Trophoblast cell (in vitro differentiated cells and primary cell): ENCODE data around the gene NKX2-2.

Source experiments
- DNase-seq, 2 donors: peaks; one replicate each; pipeline ENCODE4 v3.0.0-alpha.2; 2016
- H2AFZ ChIP-seq: 2 replicates; pipeline ENCODE4 v1.6.1; 2013; ENCODE audit warnings: low read length, moderate library complexity, mild to moderate bottlenecking; ENCODE audit not compliant: insufficient read depth, poor library complexity
- H2AK5ac ChIP-seq: 2 replicates; pipeline ENCODE4 v1.6.1; 2013; ENCODE audit warnings: mild to moderate bottlenecking, low read length
- H2BK120ac ChIP-seq: 2 replicates; pipeline ENCODE4 v1.6.1; 2013; ENCODE audit warnings: low read length, mild to moderate bottlenecking, moderate library complexity; ENCODE audit not compliant: insufficient read depth, poor library complexity
- H2BK12ac ChIP-seq: 2 replicates; pipeline ENCODE4 v1.6.1; 2013; ENCODE audit warnings: mild to moderate bottlenecking, low read length, moderate library complexity
- H2BK5ac ChIP-seq: 2 replicates; pipeline ENCODE4 v1.6.1; 2013; ENCODE audit warnings: low read length, low read depth, moderate library complexity, mild to moderate bottlenecking; ENCODE audit not compliant: poor library complexity
- H3K14ac ChIP-seq: 2 replicates; pipeline ENCODE4 v1.6.1; 2013; ENCODE audit warnings: mild to moderate bottlenecking, low read length
- H3K18ac ChIP-seq: 2 replicates; pipeline ENCODE4 v1.6.1; 2013; ENCODE audit warnings: mild to moderate bottlenecking, low read length
- H3K23ac ChIP-seq: 2 replicates; pipeline ENCODE4 v1.6.1; 2013; ENCODE audit warnings: low read length
- H3K27ac ChIP-seq: 2 replicates; pipeline ENCODE4 v1.5.1; 2013; ENCODE audit warnings: low read depth, mild to moderate bottlenecking, inconsistent platforms, low read length, moderate library complexity
- H3K27me3 ChIP-seq: 2 replicates; pipeline ENCODE4 v1.6.1; 2013; ENCODE audit warnings: inconsistent platforms, mild to moderate bottlenecking, low read length, moderate library complexity; ENCODE audit not compliant: insufficient read depth
- H3K36me3 ChIP-seq, 2 experiments: 1 replicate in 1 of 2; 2 replicates in 1 of 2; pipeline ENCODE4 v1.6.1; 2013; ENCODE audit warnings: low read length in 2 of 2, mild to moderate bottlenecking in 2 of 2, moderate library complexity in 1 of 2; ENCODE audit not compliant: insufficient read depth in 2 of 2, control insufficient read depth in 1 of 2
- H3K4ac ChIP-seq: 2 replicates; pipeline ENCODE4 v1.6.1; 2013; ENCODE audit warnings: low read depth, mild to moderate bottlenecking, low read length, moderate library complexity
- H3K4me1 ChIP-seq, 2 experiments: 1 replicate in 1 of 2; 2 replicates in 1 of 2; pipeline ENCODE4 v1.6.1; 2013; ENCODE audit warnings: low read length in 2 of 2, mild to moderate bottlenecking in 2 of 2, moderate library complexity in 1 of 2; ENCODE audit not compliant: insufficient read depth in 2 of 2, control insufficient read depth in 1 of 2
- H3K4me2 ChIP-seq: 2 replicates; pipeline ENCODE4 v1.6.1; 2013; ENCODE audit warnings: inconsistent platforms, mild to moderate bottlenecking, low read length, moderate library complexity
- H3K4me3 ChIP-seq: 2 replicates; pipeline ENCODE4 v1.5.1; 2013; ENCODE audit warnings: mild to moderate bottlenecking, low read depth, low read length, inconsistent platforms
- H3K79me1 ChIP-seq: one replicate; pipeline ENCODE4 v1.6.1; 2013; ENCODE audit warnings: low read length
- H3K79me2 ChIP-seq: 2 replicates; pipeline ENCODE4 v1.6.1; 2013; ENCODE audit warnings: low read length, mild to moderate bottlenecking; ENCODE audit not compliant: control insufficient read depth, insufficient read depth, poor library complexity
- H3K9ac ChIP-seq: 2 replicates; pipeline ENCODE4 v1.6.1; 2013; ENCODE audit warnings: mild to moderate bottlenecking, low read length
- H3K9me3 ChIP-seq: 2 replicates; pipeline ENCODE4 v1.6.1; 2013; ENCODE audit warnings: low read depth, mild to moderate bottlenecking, control low read depth, inconsistent platforms, low read length; ENCODE audit not compliant: insufficient read depth
- H4K12ac ChIP-seq: 2 replicates; pipeline ENCODE4 v1.6.1; 2013; ENCODE audit warnings: low read depth, mild to moderate bottlenecking, low read length, moderate library complexity
- H4K8ac ChIP-seq: 2 replicates; pipeline ENCODE4 v1.6.1; 2013; ENCODE audit warnings: low read depth, mild to moderate bottlenecking, low read length, moderate library complexity
- H4K91ac ChIP-seq: one replicate; pipeline ENCODE4 v1.6.1; 2013; ENCODE audit warnings: low read depth, mild to moderate bottlenecking, low read length, moderate library complexity
- WGBS: extraction: QIAGEN DNeasy Blood & Tissue Kit; methylation state at CpG from one replicate; pipeline ENCODE4 v1.1.7; 2013; ENCODE audit warnings: missing lambda C conversion rate; ENCODE audit not compliant: insufficient read length, insufficient coverage; ENCODE audit errors: extremely low coverage; 5-methylcytosine and 5-hydroxymethylcytosine counted together

NKX2-2 gene

GRCh38 chr20:21464916-21465315, 48.9 kb downstream of the NKX2-2 start:
- H2AFZ ChIP-seq: no peak overlapping the region
- no peak overlapping the region for H4K8ac ChIP-seq
- H3K27ac ChIP-seq: no peak overlapping the region
- no peak overlapping the region for H2BK120ac ChIP-seq
- H3K4ac ChIP-seq: no peak overlapping the region
- no peaks in the 10 kb centered on the region for H3K27me3 ChIP-seq
- H2AK5ac ChIP-seq: no peak overlapping the region
- no peaks in the 10 kb centered on the region for H3K79me1 ChIP-seq
- no peak overlapping the region for H3K23ac ChIP-seq
- no peak overlapping the region for H3K18ac ChIP-seq
- no peaks in the 10 kb centered on the region for H3K79me2 ChIP-seq
- H4K91ac ChIP-seq: no peak overlapping the region
- no CpG with 5 or more reads among the region's 2 CpGs for WGBS
- H3K9me3 ChIP-seq: no peaks in the 10 kb centered on the region
- H3K36me3 ChIP-seq: no peaks in the 10 kb centered on the region
- no peak overlapping the region for H2BK5ac ChIP-seq
- no peak overlapping the region for H4K12ac ChIP-seq
- H3K4me2 ChIP-seq: no peak overlapping the region
- H3K4me3 ChIP-seq: no peak overlapping the region
- no peak overlapping the region for H2BK12ac ChIP-seq
- H3K9ac ChIP-seq: no peak overlapping the region
- DNase-seq: no peak
- no peaks in the 10 kb centered on the region for H3K4me1 ChIP-seq
- H3K14ac ChIP-seq: no peak overlapping the region
